HS-27A (cell line): Measurements from ENCODE around the gene CACNG5.

Experiments used
- DNase-seq: peaks from one replicate; pipeline ENCODE4 v3.0.0-alpha.2; 2012; ENCODE audit warnings: low read depth, missing footprints

Gene CACNG5

DNA sequence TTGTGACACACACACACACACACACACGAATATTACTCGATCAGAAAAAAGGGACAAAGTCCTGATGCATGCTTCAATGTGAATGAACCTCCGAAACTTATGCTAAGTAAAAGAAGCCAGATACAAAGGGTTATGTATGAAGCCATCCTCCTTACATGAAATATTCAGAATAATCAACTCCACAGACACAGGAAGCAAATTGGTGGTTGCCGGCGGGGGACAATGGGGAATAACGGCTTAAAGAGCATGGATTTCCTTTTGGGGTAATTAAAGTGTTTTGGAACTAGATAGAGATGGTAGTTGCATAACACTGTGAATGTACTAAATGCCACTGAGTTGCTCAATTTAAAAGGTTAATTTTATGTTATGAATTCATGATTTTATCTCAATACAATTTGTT is 8.1 kb upstream of the CACNG5 start:
- DNase-seq = no peak

DNA sequence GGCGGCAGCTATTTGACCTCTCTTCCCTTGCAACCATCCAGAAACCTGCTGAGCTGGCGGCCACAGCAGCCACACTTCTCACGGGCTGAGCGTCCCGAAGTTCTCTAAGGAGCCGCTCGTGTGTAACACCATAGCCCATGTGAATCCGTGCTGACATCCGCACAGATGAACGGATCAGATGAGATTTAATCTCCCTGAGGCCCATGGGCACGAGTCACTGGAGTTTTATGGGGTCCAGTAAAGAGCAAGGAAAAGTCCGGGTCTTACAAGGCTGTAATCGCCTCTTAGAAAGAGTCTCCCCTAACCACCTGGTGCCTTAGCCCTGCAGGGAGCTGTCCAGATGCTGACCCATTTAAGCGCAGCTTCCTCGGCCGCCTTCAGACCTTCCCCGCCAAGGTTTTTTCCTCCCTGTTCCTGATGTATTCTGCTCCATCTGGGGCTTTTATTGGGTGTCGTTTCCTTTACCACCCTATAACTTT is 5.5 kb upstream of the CACNG5 start:
- DNase-seq = no peak

DNA sequence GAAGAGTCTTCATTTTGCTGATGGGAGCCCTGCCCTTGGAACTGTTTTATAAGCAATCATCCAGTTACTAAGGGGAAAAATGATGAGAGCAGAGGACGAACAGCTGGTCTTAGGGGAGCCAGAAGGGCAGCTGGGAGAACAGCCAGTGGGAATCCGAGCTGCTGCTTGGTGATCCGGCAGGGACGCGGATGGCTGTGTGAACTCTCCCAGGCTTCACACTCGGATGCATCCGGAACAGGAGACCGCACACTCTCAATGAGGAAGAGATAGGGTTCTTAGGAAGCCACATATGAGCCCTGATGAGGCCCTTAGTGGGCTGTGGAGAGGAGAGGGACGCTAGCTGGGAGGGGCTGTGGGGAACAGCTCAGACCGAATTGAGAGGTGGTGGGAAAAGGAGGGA is 5.0 kb upstream of the CACNG5 start:
- DNase-seq = no peak

DNA sequence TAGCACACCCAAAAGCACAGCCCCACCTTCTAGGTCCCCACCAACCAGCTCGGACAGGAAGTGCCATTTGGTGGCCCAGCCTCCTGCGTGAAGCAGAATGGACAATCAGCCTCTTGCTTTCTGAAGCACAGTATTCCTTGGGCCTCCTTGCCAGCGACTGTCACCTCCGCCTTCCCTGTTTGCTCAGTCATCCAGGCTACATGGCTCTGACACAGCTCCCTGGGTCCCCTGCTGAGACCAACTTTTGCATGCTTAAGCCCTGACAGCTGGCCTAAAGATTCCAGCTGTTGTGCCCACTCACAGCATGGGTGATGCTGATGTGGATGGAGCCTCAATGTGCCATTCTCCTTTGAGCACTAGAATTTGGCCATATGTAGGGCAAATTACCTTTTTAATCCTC is 4.5 kb upstream of the CACNG5 start:
- DNase-seq = no peak

DNA sequence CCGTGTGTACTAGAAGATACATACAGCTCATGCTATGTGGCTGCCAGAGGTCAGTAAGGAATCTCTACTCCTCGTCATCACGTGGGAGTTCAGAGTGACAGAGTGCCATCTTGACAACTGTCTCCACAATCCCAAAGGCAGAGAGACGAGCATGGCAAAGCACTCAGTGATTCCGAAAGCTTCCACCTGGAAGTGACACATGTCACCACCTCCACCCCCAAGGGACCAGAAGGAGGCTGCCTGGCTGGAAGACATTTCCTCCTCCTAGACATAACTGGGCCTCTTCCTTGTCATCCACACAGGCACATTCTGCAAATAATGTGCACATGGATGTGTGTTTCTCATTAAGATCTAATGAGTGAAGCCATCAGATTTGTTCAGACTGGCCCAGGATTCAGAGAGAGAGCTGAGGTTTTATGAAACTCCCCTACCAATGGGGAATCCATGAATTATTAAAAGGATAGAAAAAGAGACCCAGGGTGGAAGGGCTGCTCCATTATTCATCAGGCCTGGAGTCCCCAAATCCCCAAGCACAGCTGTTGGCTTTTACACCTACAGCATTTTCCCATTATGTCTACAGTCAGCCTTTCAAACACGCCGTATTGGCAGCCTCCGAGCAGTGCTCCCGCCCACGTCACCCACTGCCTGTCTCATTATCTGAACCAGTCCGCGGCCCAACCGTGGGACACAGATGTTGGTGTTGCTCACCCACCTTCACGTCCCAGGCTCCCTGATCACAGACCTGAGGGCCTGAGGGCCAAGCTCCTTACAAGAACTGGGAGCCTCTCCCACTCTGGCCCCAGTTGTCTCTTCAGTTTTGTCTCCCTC is 3.3 kb upstream of the CACNG5 start:
- no peak for DNase-seq

DNA sequence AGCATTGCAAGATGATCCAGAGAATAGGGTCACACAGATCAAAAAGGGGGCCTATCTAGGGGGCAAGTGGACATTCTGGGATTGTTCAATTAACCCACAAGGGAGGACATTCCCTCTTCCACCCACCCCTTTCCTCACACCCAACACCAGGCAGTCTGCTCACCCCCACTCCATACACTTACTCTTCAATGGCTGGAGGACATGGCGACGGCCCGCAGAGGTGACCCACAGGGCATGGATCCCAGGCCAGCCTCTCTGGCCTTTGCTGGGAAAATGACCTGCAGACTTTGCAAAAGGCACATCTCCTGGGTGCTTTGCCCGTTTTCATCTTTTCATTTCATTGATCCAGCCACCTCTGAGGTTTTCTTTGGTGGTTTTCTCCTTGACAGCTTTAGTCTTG is 1.7 kb upstream of the CACNG5 start:
- DNase-seq = no peak

DNA sequence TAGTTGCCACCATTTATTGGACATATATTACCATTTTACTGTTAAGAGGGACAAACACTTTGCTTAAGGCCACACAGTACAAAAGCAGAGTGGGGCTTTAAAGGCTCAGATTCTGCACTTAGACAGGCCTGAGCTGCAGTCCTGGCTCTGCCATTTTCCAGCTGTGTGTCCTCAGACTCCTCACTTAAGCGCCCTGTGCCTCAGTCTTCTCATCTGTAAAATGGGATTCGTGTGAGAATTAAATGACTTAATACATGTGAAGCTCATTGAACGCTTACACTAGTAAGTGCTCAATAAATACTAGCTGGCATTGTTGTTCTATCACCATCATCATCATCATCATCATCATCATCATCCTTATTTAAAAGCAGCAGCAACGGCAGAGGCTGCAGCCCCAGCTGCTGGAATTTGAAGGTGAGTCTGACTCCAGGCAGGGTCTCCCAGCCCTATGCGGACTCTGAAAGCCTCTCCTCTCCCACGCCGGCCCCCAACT is 445 bp upstream of the CACNG5 start:
- DNase-seq = no peak

DNA sequence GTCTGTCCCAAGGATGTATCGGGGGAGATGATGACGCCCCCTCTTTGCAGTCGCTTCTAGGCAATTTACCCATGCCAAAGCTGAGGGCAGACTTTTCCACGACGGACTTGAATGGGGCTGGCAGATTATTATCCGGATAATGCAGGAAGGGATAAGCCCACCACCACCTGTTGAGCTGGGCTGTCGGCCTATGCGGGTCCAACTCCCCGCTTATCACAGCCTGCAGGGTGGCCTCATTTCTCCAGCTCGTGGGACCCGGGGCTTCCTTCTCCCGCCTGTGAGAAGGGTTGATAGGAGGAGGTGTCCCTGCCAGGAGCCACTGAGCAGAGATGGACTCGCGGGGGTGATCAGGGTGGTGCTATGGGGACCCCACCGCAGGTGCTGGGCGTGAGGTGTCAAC is 559 bp downstream of the CACNG5 start:
- DNase-seq = no peak

DNA sequence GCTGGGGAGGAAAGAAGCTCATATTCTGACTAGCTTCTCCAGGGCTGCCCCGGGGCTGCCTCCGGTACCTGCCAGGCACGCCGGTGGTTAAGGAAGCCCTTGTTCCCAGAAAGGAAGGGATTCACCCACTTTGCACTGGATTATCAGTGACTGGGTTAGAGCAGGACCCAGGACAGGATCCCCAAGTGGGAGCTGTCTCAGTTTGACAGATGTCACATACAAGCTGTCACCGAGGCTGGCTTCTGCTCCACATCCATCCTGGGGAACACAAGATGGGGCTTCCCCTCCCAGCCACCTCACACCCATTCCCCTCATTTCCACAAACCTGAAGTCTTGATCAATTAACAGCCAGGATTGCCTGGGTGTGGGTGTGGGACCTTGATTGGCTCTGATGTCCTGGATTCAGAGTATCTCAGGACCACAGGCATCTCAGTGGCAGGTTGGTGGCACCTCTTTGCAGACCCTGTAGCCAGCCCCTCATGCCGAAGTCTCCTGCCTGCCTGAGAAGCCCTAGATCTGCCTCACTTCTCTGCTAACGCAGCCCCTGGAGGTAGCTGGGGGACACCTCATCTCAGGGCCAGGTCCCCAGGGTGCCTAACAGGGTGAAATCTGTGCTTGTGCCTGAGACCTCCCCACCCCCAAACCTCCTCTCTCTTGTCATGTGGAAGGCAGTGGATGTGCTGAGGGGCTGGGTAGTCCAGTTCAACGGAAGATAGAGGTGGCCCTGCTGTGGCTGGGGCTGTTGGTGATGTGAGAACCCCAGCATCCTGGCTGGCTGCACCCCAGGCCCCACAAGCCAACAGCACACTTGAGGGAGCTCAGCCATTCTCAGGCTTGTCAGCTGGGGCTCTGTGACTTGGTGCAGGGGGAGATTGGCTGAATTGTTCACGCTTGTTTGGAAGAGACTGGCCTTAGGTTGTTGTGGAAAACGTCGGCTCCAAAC is 1.4 kb downstream of the CACNG5 start:
- DNase-seq = no peak

DNA sequence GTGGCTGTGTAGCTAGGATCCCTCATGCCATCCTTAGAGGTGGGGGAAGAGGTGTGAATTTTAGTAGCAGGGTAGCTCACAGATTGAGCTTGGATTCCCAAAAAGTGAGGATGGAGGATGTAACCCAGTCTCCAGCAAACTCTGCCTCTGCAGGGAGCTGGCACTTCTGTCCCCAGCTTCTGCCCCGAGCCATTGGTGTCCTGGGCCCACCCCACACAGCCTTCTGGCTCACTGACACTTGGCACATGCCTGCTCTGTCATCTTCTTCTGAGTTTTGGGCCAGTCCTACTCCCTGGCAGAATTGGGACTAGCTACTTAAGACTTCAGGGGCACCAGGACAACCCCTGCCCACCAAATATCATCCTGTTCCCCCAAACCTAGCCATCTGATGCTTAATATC is 2.3 kb downstream of the CACNG5 start:
- no peak for DNase-seq

DNA sequence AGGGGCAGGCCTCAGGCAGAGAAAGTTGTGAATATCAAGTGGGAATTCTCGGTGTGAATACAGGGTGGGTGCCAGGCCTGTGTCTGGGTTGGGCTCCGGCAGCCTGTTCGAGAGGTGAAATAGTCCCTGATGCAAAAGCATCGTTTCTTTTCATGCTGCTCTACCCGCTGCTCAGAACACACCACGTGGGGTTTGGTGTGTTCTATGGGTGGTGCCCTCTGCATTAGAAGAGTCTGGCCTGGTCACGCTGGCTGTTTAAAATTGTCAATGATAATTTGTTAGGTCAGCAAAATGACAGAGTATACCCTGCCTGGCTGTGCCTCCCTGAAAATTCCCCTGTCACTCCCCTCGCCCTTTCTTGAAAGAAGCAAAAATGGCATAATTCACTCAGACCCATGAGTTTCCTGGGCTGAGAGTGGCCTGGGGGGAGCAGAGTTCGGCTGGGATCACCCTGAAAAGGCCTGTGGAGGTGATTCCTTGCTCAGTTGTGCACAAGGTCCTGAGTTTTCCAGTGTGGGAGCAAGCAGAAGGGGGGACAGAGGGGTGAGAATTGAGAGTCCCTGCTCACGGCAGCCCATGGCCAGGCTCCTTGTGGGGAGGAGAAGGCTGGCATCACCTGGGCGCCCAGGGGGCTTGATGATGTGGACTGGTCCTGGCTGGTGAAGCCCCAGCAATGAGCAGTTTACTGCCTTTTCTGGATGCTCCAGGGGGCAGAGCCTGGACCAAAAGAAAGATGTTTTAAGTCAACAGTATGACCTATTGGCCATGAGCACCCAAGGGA is 3.2 kb downstream of the CACNG5 start:
- no peak for DNase-seq

DNA sequence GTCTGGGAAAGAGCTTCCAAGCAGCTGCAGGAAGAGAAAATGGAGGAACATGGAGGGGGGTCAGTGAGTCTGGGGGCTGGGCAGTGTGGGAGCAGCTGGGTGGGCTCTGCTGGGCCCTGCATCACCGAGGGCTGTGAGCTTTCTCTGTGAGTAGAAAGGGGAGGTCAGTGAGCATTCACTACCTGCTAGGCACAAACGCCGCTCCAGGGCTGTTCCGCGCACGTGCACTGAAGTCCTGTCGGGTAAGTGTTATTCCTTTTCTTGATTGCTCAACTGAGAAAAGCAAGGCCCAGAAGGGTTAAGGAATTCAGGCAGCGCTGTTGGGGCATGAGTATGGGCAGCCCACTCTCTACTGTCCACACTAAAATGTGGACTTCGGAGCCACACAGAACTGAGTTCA is 4.7 kb downstream of the CACNG5 start:
- DNase-seq = no peak

DNA sequence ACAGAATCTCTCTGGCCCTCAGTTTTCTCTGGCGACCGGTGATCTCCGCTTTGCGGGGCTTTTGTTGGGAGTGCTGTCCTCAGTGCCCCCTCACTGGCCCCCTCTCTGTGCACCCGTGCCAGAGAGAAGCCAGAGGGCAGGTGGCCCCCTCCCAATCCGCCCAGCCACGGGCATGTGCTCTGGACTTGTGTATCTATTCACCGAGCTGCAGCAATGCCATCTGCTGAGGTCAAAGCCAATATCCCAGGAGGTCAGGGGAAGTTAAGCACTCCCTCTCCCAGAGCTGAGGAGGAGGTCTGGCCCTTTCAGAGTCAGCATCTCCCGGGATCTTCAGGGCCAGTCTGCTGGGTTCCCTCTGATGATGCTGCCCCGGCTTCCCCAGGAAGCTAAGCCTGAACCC is 5.1 kb downstream of the CACNG5 start:
- DNase-seq = no peak

DNA sequence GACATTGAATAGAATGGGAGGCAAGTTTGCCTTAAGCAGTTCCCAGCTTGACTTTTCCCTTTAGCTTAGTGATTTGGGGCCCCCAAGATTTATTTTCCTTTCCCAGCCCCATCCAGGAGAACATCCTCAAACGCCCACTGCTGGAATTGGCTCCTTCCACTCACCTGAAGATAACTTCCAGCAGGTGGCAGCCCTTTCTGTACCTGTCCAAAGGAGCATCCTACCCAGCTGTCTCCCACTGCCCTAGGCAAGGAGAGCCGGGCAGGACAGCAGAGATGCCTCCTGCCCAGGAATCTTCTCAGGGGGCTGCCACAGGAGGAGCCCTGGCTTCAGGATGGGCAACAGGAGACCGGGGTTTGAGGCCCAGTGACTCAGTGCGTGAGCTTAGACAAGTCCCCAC is 6.4 kb downstream of the CACNG5 start:
- DNase-seq = no peak

DNA sequence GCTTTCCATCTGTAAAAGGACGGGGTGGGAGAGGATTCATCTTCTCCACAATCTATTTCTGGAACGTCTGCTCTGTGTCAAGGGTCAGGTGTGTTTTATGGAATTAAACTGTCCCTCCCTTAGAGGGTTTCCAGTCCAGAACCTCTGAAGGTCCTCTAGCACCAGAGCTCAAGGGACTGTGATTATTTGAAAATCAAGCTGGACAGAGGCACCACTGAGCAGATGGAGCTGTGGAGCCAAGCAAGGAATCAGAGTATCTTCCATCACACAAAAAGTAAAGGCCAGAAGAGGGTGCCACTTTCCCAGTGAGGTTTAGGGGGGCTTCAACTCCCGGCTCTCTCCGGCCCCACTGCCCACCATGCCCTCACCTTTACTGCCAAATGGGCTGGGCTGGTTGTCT is 6.8 kb downstream of the CACNG5 start:
- no peak for DNase-seq

DNA sequence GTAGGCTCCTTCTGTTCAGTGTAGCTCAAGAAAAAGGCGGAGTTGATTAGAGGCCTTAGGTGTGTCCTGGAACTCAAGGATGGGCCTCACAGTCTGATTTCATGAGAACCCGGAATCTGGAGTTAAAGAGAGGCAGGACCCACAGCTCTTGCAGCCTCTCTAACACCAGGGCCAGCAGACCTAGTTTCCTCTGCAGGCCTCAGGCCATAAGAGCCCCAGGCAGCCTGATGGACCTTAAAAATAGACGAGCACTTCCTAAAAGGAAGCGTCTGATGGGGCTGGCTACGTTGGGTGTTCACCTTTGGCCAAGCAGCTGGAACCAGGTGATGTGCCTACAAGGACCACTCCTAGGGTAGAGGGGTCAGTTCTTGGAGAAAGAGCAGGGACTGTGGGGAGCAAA is 7.6 kb downstream of the CACNG5 start:
- no peak for DNase-seq

DNA sequence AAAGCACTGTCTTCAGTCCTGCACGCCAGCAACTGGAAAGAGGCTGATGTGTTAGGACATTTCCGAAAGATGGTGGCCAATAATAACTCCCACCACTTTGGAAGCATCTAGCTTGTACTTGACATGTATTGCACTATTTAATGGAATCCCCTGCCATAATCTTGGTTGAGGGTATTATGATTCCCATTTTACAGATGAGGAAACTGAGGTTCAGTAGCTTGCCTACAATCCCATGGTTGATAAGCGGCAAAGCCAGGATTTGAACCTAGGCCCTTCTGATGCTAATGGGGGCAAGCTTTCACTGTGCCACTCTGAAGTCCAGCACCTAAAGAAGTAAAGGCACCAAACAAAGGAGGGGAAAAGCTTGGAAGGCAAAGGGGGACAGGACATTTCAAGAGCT is 8.0 kb downstream of the CACNG5 start:
- DNase-seq = no peak

DNA sequence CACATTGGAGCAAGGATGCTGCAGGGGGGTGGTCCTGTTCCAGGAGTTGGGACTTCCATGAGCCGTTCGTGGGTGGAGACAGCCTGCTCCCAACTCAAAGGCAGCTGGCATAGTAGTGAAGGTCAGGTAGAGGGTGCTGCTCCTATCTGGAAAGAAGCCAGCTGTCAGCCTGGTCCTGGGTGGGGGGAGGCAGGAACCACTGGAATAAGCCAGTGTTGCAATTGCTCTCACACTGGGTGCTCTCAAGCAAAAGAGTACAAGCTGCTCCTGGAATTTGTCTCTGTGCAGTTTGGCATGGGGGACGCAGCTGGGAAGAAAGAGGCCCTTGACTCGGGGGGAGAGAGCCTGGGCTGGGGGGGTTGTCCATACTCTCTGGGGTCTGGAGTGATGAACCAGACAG is 8.7 kb downstream of the CACNG5 start:
- DNase-seq = no peak

DNA sequence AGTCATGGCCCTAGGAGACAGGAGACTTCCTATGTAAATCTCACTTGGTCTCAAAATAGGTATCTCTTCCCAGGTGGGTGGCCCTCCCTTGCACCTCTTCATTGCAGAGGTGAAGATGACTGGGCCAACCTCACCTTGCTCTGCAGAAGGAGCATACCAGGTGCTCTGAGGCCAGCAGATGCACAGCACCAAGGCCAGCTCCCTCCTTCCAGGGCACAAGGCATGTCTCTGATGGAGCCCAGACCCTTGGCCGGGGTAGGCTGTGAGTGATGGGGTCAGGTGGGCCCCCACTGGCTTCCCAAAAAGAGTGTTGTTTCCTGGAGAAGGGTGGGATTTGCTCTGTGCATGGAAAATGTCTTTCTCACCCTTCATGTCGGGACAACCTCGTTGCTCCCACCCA is 12.8 kb downstream of the CACNG5 start:
- no peak for DNase-seq

DNA sequence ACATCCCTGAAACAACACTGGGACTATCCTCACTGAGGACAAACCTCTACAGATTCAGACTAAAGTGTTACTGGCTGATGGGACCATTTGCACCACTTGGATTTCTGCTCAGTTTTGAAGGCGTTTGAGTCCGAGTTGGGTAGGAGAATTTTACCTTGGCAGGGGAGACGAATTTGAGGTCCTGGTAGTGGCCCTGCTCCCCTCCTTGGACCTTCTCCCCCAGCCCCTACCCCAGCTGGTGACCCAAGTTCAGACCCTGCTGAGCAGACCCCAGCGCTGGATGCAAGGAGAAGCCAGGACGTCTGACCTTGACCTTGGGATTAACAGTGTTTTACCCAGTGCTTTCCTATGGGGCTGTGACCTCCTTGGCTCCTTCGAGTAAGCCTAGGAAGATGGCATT is 13.6 kb downstream of the CACNG5 start:
- no peak for DNase-seq

DNA sequence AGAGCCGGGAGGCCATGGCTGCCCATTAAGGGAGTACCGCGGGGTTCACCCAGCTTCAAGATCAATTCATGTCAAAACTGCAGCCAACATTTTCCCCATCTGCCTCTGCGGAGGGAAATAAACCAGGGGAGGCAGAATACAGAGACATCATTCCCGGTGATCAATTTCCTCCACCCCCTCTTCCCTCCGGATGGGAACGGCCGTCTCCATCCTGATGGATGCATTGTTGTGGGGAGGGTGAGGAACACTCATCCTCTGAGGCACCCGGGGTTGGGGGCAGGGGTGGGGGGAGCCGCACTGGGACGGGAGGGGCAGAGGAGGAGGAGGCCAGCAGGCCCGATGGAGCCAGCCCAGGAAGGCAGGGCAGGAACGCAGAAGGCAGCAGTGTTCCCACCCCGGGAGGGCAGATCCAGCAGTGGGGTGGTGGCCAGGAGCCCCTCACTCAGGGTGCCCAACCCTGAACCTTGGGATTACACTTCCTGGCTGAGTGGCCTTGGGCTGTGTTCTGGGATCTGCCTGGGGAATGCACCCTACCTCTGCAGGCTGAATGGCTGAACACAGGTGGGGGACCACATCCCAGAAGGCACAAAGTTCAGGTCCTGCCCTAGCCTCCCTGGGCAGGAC is 14.2 kb downstream of the CACNG5 start:
- DNase-seq = no peak
